Natural killer cell (primary cell): ENCODE measurements around the gene MARCO. TPM values are rescaled to one million over a fixed set of nuclear protein-coding genes. Genes with fewer than 3 reads are reported as not detected.

Experiments used
- ATAC-seq, 3 donors: fragments of 150-1000 bp in 2 of 3; fragments of 200-7000 bp in 1 of 3; cut with Tn5 transposase; 1 replicate in 1 of 3; 2 replicates in 2 of 3; pipeline ENCODE4 v1.10.0; 2021; ENCODE audit warnings: mild to moderate bottlenecking in 2 of 3, moderate library complexity in 2 of 3
- DNase-seq, 2 donors: peaks; one replicate each; pipeline versions ENCODE4 v3.0.0 to v3.0.0-alpha.2; 2013 to 2021; ENCODE audit warnings: mixed read lengths in 1 of 2
- H3K27ac ChIP-seq: one replicate; pipeline ENCODE4 v1.5.1; 2013; ENCODE audit warnings: mild to moderate bottlenecking, low read length
- H3K27me3 ChIP-seq: one replicate; pipeline ENCODE4 v1.6.1; 2013; ENCODE audit warnings: low read length; ENCODE audit not compliant: control insufficient read depth, insufficient read depth
- H3K36me3 ChIP-seq: one replicate; pipeline ENCODE4 v1.6.1; 2013; ENCODE audit warnings: low read length; ENCODE audit not compliant: control insufficient read depth, insufficient read depth
- H3K4me1 ChIP-seq: one replicate; pipeline ENCODE4 v1.6.1; 2013; ENCODE audit warnings: low read length; ENCODE audit not compliant: control insufficient read depth, insufficient read depth
- H3K4me3 ChIP-seq: one replicate; pipeline ENCODE4 v1.5.1; 2013; ENCODE audit warnings: low read length
- H3K9me3 ChIP-seq: one replicate; pipeline ENCODE4 v1.6.1; 2013; ENCODE audit warnings: low read length; ENCODE audit not compliant: control insufficient read depth, insufficient read depth
- H3K27ac Mint-ChIP-seq, 2 donors: one replicate each; pipeline ENCODE4 v1.8.0; 2022; ENCODE audit warnings: mild to moderate bottlenecking in 2 of 2, mixed read lengths in 2 of 2, moderate library complexity in 1 of 2
- H3K27me3 Mint-ChIP-seq, 2 donors: one replicate each; pipeline ENCODE4 v1.8.0; 2022; ENCODE audit warnings: low read depth in 2 of 2, mixed read lengths in 2 of 2
- H3K36me3 Mint-ChIP-seq: one replicate; pipeline ENCODE4 v1.8.0; 2022; ENCODE audit warnings: mixed read lengths
- H3K4me1 Mint-ChIP-seq, 2 donors: one replicate each; pipeline ENCODE4 v1.8.0; 2022; ENCODE audit warnings: mixed read lengths in 2 of 2
- H3K4me3 Mint-ChIP-seq: one replicate; pipeline ENCODE4 v1.8.0; 2022; ENCODE audit warnings: mild to moderate bottlenecking, moderate library complexity, mixed read lengths
- H3K9me3 Mint-ChIP-seq, 2 donors: one replicate each; pipeline ENCODE4 v1.8.0; 2022; ENCODE audit warnings: mixed read lengths in 2 of 2
- WGBS: methylation state at CpG from one replicate; pipeline ENCODE4 v1.1.7; 2013; ENCODE audit warnings: missing lambda C conversion rate; ENCODE audit not compliant: insufficient coverage; 5-methylcytosine and 5-hydroxymethylcytosine counted together
- intact Hi-C: fragments of 100-400 bp; cut with micrococcal nuclease; formaldehyde crosslinking; loops from one replicate; pipeline ENCODE4 v1.14.2; 2022
- total RNA-seq, 4 donors: library from RNA; stranded (reverse); fragments of 120-200 nt in 1 of 4; gene quantifications; one replicate each; pipeline versions ENCODE4 v1.2.3 to v1.2.4, GENCODE V29; 2013 to 2022
- TF ChIP-seq, protein P1 (sequence below): fragments of 200-600 bp; IDR thresholded peaks from one replicate; pipeline ENCODE4 v1.8.0; 2022; ENCODE audit warnings: antibody characterized with exemption

Gene MARCO
- total RNA-seq, 3 donors from 2014 or later (not counting 1 experiment from before 2014, with no cell fraction given), result 0.38 to 0.75 TPM; not detected in 1

GRCh38 chr2:118913131-118913802, 28.7 kb upstream of the MARCO start:
- WGBS, result 78% methylated on average over 3 of the region's 3 CpGs
- Histone ChIP-seq H3K4me1 (no peaks in the 10 kb centered on the region), H3K27ac (no peak overlapping the region), H3K4me3 (no peak overlapping the region), H3K27me3 (no peaks in the 10 kb centered on the region), H3K36me3 (no peaks in the 10 kb centered on the region), H3K9me3 (no peaks in the 10 kb centered on the region)
- Mint-ChIP-seq H3K36me3 (no peaks in the 10 kb centered on the region), H3K27me3 (peaks cover 8 to 11% of the 10 kb centered on the region in 2 donors), H3K27ac (no peak overlapping the region), H3K4me3 (no peak overlapping the region), H3K4me1 (no peaks in the 10 kb centered on the region), H3K9me3 (no peaks in the 10 kb centered on the region)
- no peak for DNase-seq
- intact Hi-C loops, result no loop called here
- no peak for ATAC-seq
- TF ChIP-seq, protein P1, sequence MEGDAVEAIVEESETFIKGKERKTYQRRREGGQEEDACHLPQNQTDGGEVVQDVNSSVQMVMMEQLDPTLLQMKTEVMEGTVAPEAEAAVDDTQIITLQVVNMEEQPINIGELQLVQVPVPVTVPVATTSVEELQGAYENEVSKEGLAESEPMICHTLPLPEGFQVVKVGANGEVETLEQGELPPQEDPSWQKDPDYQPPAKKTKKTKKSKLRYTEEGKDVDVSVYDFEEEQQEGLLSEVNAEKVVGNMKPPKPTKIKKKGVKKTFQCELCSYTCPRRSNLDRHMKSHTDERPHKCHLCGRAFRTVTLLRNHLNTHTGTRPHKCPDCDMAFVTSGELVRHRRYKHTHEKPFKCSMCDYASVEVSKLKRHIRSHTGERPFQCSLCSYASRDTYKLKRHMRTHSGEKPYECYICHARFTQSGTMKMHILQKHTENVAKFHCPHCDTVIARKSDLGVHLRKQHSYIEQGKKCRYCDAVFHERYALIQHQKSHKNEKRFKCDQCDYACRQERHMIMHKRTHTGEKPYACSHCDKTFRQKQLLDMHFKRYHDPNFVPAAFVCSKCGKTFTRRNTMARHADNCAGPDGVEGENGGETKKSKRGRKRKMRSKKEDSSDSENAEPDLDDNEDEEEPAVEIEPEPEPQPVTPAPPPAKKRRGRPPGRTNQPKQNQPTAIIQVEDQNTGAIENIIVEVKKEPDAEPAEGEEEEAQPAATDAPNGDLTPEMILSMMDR, result no peak

DNA sequence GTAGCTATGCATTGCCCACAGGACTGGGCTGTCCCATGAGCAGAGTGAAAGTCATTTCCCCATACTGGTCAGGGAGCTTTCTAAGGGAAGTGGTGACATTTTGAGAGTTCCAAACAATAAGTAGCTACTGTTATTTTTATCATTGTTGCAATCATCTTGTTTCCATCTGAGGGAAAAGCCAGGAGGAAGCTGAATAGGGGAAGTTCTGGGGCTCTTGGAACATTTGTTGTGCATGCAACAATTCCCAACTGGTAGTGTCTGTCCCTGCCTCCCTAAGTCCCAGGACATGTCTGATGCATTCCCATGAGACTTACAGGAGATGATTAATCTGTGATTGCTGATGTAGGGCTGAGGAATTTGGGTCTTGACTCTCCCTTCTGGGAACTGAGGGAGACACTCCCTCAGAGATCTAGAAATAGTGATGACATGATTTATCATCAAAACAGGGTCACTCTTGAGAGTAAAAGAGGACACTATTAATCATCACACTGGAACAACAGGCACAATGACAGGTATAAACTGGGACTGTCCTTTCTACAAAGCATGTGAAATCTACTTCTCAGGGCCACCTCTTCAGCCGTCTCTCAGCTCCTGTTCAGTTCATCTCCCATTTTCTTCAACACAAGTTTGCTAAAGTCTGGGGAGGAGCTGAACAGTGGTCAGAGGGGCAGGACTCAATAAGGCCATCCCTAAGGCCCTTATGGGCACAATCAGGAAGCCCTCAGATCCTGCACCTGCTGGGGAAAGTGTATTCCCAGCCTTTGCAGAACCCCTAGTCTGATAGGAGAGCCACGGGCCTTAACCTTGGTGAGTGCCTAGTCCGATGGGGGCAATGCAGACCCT, 28.0 kb upstream of the MARCO start:
- Mint-ChIP-seq H3K9me3 (no peaks in the 10 kb centered on the region), H3K27me3 (peaks cover 8 to 11% of the 10 kb centered on the region in 2 donors), H3K36me3 (no peaks in the 10 kb centered on the region), H3K27ac (no peak overlapping the region), H3K4me3 (no peak overlapping the region), H3K4me1 (no peaks in the 10 kb centered on the region)
- Histone ChIP-seq H3K4me1 (no peaks in the 10 kb centered on the region), H3K9me3 (no peaks in the 10 kb centered on the region), H3K4me3 (no peak overlapping the region), H3K27ac (no peak overlapping the region), H3K36me3 (no peaks in the 10 kb centered on the region), H3K27me3 (no peaks in the 10 kb centered on the region)
- 81% methylated on average over 3 of the region's 3 CpGs for WGBS
- ATAC-seq, result no peak
- TF ChIP-seq, protein P1, result no peak
- no peak for DNase-seq
- intact Hi-C loops, result no loop called here

GRCh38 chr2:118914721-118915453, 27.1 kb upstream of the MARCO start:
- Histone ChIP-seq H3K4me1 (no peaks in the 10 kb centered on the region), H3K4me3 (no peak overlapping the region), H3K36me3 (no peaks in the 10 kb centered on the region), H3K27ac (no peak overlapping the region), H3K9me3 (no peaks in the 10 kb centered on the region), H3K27me3 (no peaks in the 10 kb centered on the region)
- Mint-ChIP-seq H3K36me3 (no peaks in the 10 kb centered on the region), H3K4me1 (no peaks in the 10 kb centered on the region), H3K27ac (no peak overlapping the region), H3K4me3 (no peak overlapping the region), H3K27me3 (peaks cover 6 to 8% of the 10 kb centered on the region in 2 donors), H3K9me3 (no peaks in the 10 kb centered on the region)
- DNase-seq, result no peak
- TF ChIP-seq, protein P1, result no peak
- no peak for ATAC-seq
- WGBS, result 88% methylated on average over 9 of the region's 9 CpGs
- intact Hi-C loops, result no loop called here
